SK-N-MC (cell line): ENCODE results near the gene MAGI2.

Experiments used
- DNase-seq: peaks from one replicate; pipeline ENCODE4 v3.0.0-alpha.2; 2011; ENCODE audit warnings: low read depth, low spot score
- H3K27ac ChIP-seq: fragments of 200-600 bp; sonication (generic); 2 replicates; pipeline ENCODE4 v1.5.1; 2016; ENCODE audit warnings: mixed run types
- H3K36me3 ChIP-seq: fragments of 200-600 bp; sonication (generic); 2 replicates; pipeline ENCODE4 v1.6.1; 2017; ENCODE audit warnings: antibody characterized with exemption, low read length, mixed read lengths; ENCODE audit not compliant: insufficient read depth
- H3K4me3 ChIP-seq: fragments of 200-600 bp; sonication (generic); 2 replicates; pipeline ENCODE4 v1.5.1; 2016
- H3K9ac ChIP-seq: fragments of 200-600 bp; sonication (generic); 2 replicates; pipeline ENCODE4 v1.8.0; 2017; ENCODE audit warnings: mixed run types, mixed read lengths; ENCODE audit not compliant: insufficient read length
- H3K9me3 ChIP-seq: fragments of 200-600 bp; sonication (generic); 2 replicates; pipeline ENCODE4 v1.6.1; 2017; ENCODE audit warnings: low read depth, mild to moderate bottlenecking, antibody characterized with exemption, low read length, moderate library complexity, mixed read lengths
- EZH2 ChIP-seq: fragments of 200-600 bp; sonication (generic); IDR thresholded peaks from one replicate; pipeline ENCODE4 v1.6.1; 2017; ENCODE audit warnings: antibody characterized with exemption
- FOXP2 ChIP-seq: optimal IDR thresholded peaks from 2 replicates; pipeline ENCODE3; 2011; ENCODE audit warnings: mild to moderate bottlenecking, moderate library complexity; ENCODE audit not compliant: insufficient read depth; ENCODE audit errors: extremely low read length, control extremely low read depth
- POLR2AphosphoS5 ChIP-seq: IDR thresholded peaks from 2 replicates; pipeline ENCODE4 v1.6.1; 2012; ENCODE audit warnings: mild to moderate bottlenecking, low read depth, low read length, borderline replicate concordance

Gene MAGI2

DNA sequence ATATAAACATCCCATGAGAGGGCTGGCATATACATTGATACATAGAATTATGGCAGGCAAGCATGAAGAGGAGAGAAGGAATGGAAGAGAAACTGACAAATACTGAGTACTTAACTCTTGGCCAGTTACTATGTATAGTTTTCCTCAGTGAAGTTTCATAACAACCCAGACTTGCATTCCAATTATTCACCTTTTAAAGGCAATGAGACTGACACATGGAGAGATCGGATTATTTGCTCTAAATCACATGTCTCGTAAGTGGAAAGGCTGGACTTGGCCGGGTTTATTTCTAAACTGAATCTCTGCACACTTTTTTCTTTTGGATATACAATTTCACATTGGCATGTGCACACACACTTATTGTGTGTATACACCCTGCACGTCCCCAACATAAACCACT, 1106.6 kb downstream of the MAGI2 start:
- DNase-seq: no peak

DNA sequence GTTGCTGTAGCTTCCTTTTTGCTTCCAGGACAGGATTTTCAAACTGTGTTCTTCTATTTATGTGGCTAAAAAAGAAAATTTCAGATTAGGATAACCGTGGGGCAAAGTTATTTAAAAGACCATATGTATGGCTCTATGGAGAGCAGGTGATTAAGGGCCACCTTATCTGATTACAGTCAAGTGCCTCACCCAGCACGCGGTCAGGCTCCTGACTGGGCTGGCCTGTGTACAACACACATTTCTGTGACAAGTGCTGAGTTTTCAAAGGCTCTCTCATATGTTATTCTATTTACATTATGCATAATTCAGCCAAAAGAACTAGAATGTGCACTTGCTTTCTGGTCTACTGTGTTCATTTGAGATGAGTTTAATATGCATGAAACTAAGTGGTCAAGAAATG, 1107.5 kb downstream of the MAGI2 start:
- no peak overlapping the region for H3K27ac ChIP-seq
- no peaks in the 10 kb centered on the region for H3K9me3 ChIP-seq
- H3K36me3 ChIP-seq: no peaks in the 10 kb centered on the region
- H3K9ac ChIP-seq: no peak overlapping the region
- H3K4me3 ChIP-seq: no peak overlapping the region
- TF ChIP-seq FOXP2 (no peak), EZH2 (no peak), POLR2AphosphoS5 (no peak)
- no peak for DNase-seq

More for the DNA sequence above, 1106.6 kb downstream of the MAGI2 start:
- H3K9ac ChIP-seq: no peak overlapping the region
- H3K4me3 ChIP-seq: no peak overlapping the region
- no peaks in the 10 kb centered on the region for H3K9me3 ChIP-seq
- H3K27ac ChIP-seq: no peak overlapping the region
- no peak for TF ChIP-seq POLR2AphosphoS5
- no peak for TF ChIP-seq FOXP2
- TF ChIP-seq EZH2: no peak
- H3K36me3 ChIP-seq: no peaks in the 10 kb centered on the region

DNA sequence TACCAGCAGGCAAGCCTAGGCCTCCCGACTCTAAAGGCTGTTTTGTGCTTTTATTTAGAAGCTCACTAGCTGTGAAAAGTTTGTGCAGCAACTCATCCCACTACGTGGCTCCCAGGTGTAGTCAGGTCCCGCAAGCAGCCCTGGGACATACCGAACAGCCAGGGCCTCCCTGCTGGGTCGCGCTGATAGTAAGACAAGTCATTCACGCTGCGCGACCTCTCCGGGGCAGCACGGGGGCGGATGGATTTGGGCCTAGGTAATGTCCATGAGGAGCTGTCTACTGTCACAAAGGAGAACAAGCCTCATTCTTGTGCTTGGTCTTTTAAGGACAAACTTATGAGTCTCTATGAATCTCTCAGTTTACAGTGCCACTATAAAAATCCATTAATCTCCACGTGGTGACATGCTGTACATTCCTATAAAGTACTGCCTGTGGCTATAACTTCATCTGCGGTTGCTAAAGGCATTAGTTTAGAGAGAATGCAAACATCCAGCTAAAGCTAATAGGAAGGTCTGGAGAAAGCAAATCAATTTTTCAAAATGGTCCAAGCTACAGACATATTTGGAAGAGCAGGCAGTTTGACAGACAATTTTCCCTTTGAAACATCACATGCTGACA, 1108.1 kb downstream of the MAGI2 start:
- Histone ChIP-seq H3K36me3 (no peaks in the 10 kb centered on the region), H3K9ac (no peak overlapping the region), H3K4me3 (no peak overlapping the region), H3K27ac (no peak overlapping the region), H3K9me3 (no peaks in the 10 kb centered on the region)
- TF ChIP-seq POLR2AphosphoS5 (no peak), EZH2 (no peak), FOXP2 (no peak)
- no peak for DNase-seq

DNA sequence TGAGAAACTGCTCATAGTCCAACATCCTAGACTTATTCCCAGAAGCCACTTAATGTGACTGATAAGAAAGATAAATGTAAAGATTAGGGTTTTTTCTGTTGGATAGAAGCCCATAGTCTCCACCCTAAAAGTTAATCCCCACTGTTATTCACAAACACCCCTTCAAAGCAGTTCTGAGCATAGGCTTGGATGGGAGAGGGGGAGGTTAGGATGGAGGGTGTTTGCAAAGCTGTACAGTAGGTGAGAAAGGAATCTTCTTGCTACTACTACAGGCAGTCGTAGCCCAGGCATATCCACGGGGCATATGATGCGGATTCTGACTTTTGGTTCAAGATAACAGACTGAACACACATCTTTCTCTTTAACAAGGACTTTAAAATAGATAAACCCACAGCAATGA, 1119.0 kb downstream of the MAGI2 start:
- no peak for DNase-seq
- H3K27ac ChIP-seq: no peak overlapping the region
- no peaks in the 10 kb centered on the region for H3K36me3 ChIP-seq
- no peaks in the 10 kb centered on the region for H3K9me3 ChIP-seq
- TF ChIP-seq POLR2AphosphoS5 (no peak), FOXP2 (no peak), EZH2 (no peak)
- no peak overlapping the region for H3K9ac ChIP-seq
- H3K4me3 ChIP-seq: no peak overlapping the region

DNA sequence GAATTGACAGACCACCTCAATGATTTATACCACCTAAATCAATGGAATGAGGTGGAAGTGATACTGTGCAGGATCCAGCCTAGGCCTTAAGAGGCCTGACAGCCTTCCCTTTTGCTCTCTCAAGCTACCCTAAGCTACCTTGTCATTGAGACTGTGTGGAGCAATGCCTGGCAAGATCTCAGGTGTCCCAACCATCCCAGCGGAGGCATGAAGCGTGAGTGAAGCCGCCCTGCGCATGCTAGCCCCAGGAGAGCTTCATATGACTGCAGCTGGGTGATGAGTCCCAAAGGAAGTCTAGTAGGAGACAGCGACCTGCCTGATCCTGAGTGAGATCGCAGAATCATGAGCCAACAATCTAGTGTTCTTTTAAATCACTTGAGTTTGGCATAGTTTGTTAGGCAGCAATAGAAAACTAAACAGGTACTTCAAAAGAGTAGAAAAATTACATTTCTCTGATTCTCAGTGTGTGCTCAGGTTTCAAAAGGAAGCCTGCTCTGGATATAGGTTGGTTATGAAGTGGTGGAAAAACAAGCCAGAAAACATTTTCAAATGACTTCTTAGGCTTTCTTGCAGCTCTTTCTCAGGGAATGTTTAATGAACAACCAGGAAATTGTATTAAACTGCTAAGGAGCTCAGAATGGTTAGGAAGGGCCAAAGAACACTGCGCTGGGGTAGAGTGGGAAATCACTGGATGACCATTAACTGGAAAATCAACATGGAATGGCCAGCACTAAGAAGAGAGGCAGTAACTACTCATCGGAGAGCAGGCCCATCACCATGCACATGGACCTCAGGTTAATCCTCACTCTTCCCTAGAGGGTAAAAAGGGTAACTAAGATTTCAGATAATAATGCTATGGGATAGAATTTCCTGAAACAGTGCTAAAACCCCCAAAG, 1119.7 kb downstream of the MAGI2 start:
- no peak overlapping the region for H3K9ac ChIP-seq
- no peaks in the 10 kb centered on the region for H3K36me3 ChIP-seq
- H3K9me3 ChIP-seq: no peaks in the 10 kb centered on the region
- H3K27ac ChIP-seq: no peak overlapping the region
- no peak for TF ChIP-seq FOXP2
- TF ChIP-seq EZH2: no peak
- no peak for TF ChIP-seq POLR2AphosphoS5
- no peak for DNase-seq
- H3K4me3 ChIP-seq: no peak overlapping the region

DNA sequence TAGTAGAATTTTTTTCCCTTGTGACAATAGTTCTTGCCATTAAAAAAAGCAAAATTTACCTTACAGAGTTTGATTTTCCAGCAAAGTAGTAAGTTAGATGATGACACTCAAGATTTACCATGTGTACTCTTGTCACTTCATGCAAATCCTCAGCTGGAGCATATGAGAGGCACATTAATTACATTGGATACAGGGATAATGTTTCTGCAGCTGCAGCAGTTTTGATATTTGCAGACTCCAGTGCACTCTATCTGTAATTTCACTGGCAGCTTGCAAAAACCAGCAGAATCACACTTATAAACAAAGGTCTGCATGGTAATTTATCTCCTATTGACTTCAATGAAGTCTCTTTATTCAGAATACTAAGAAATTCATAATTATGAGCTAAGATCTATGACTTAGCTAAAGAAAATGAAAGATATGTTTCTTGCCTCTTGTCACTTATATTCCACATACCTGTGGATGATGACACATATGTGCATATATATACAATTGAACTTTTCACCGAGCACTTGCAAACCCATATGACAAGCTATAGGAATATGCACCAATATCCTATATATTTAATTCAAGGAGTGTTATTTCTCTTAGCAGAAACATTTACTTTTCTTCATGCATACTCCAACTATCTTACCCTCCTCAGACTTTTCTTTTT, 1124.3 kb downstream of the MAGI2 start:
- Histone ChIP-seq H3K36me3 (no peaks in the 10 kb centered on the region), H3K9ac (no peak overlapping the region), H3K27ac (no peak overlapping the region), H3K4me3 (no peak overlapping the region), H3K9me3 (no peaks in the 10 kb centered on the region)
- no peak for DNase-seq
- TF ChIP-seq FOXP2: no peak
- no peak for TF ChIP-seq POLR2AphosphoS5
- TF ChIP-seq EZH2: no peak

DNA sequence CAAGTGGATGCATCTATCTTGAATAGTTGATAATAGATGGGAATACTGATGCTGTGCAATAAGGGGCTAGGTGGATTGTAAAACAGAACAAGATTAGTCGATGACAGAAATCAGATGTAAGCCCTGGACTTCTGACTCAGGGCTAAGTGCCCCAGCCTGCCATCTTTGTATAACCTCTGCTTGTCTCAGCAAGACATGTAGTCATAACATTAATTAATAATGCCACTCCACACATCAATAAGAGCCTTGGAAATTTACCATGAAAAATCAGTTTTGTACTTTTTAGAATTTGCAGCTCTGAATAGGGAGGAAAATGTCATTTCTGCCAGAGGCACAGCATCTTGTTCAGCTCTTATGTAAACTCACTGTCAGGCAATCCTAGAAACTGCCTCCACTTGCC, 1125.7 kb downstream of the MAGI2 start:
- H3K36me3 ChIP-seq: no peaks in the 10 kb centered on the region
- no peak for DNase-seq
- no peak overlapping the region for H3K4me3 ChIP-seq
- no peak overlapping the region for H3K27ac ChIP-seq
- TF ChIP-seq POLR2AphosphoS5 (no peak), EZH2 (no peak)
- no peak overlapping the region for H3K9ac ChIP-seq
- no peaks in the 10 kb centered on the region for H3K9me3 ChIP-seq

DNA sequence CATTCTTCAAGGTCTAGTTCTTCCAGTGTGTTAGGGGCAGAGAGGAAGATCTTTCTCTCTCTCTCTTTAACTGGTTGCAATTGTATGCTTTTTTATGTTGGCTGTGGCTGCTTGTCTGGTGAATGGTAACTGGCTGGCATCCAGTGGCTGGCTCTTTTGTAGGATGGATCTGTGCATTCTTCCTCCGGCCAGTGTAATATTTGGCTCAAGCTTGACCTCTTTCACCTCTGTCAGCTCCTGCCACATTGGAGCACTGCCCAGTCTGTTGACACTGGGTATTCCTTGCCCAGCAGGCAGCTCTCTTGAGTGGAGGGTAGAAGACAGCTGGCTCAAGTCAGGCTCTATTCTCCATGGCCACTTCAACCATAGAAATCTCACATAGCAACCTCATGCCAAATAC, 1126.6 kb downstream of the MAGI2 start:
- H3K36me3 ChIP-seq: no peaks in the 10 kb centered on the region
- H3K9ac ChIP-seq: no peak overlapping the region
- no peak for DNase-seq
- H3K9me3 ChIP-seq: no peaks in the 10 kb centered on the region
- no peak for TF ChIP-seq EZH2
- no peak for TF ChIP-seq FOXP2
- no peak overlapping the region for H3K4me3 ChIP-seq
- no peak overlapping the region for H3K27ac ChIP-seq
